Caki2 (cell line): Measurements from ENCODE around the gene YARS2. TPM values are rescaled to one million over a fixed set of nuclear protein-coding genes. Genes with fewer than 3 reads are reported as not detected.
"Not testable (repeated sequence)": the region's sequence is repeated elsewhere in the genome, so short reads cannot be mapped to it uniquely, and the experiment has no call there.

Experiments
- DNase-seq: peaks from one replicate; pipeline ENCODE4 v3.0.0-alpha.2; 2015; ENCODE audit warnings: low read depth
- in situ Hi-C: cut with HindIII; loops from 2 replicates; pipeline ENCODE4 v1.10.0; 2016; ENCODE audit warnings: low sequenced_read_pairs, low pct_unique_long_range_greater_than_20kb, mixed read lengths
- total RNA-seq: library from RNA; depleted of rRNA; stranded (reverse); fragments of >200 nt; shearing (Covaris generic); gene quantifications from 2 replicates; pipeline ENCODE4 v1.2.3, GENCODE V29; 2014; ENCODE audit warnings: low replicate concordance; rRNA removed

Gene YARS2
- total RNA-seq, 1 experiment from 2014 or later = 56.0 TPM

- in situ Hi-C loops = no loop called here
- no peak for DNase-seq
Measured at GRCh38 chr12:32702473-32702872, 53.2 kb downstream of the YARS2 start.

GRCh38 chr12:32699437-32699836 lies 56.3 kb downstream of the YARS2 start:
- in situ Hi-C loops, DNase-seq: not testable (repeated sequence)

GRCh38 chr12:32698285-32698684 lies 57.4 kb downstream of the YARS2 start:
- in situ Hi-C loops = no loop called here

GRCh38 chr12:32697445-32697844 lies 58.3 kb downstream of the YARS2 start:
- in situ Hi-C loops = no loop called here
- DNase-seq = no peak

More at GRCh38 chr12:32698285-32698684, 57.4 kb downstream of the YARS2 start:
- DNase-seq = no peak

Other genes starting within 250 kb of the YARS2 start
- gene DNM1L, start 76.6 kb downstream of the YARS2 start, total RNA-seq = 37.8 and 50.9 TPM in 2 replicates
- 9.6 and 12.9 TPM in 2 replicates for gene PKP2, start 140.9 kb upstream of the YARS2 start, total RNA-seq